DMS153 treated with DMSO at 0.1 percent for 48 hours (cell line): ENCODE data around the gene COPS2.
"Not testable (repeated sequence)": the region's sequence is repeated elsewhere in the genome, so short reads cannot be mapped to it uniquely, and the experiment has no call there.

Experiments
- DNase-seq: peaks from one replicate; lab custom pipeline; 2025; ENCODE audit not compliant: unreplicated experiment; lab: John Stamatoyannopoulos, UW

COPS2 gene

GRCh38 chr15:49110158-49110944 lies 45.0 kb downstream of the COPS2 start:
- DNase-seq, result no peak

- DNase-seq, result no peak
Measured at GRCh38 chr15:49103002-49103401, 52.4 kb downstream of the COPS2 start.

GRCh38 chr15:49101536-49101935 lies 53.9 kb downstream of the COPS2 start:
- no peak for DNase-seq

GRCh38 chr15:49096090-49096750 lies 59.2 kb downstream of the COPS2 start:
- no peak for DNase-seq

GRCh38 chr15:49094923-49095322 lies 60.5 kb downstream of the COPS2 start:
- no peak for DNase-seq

- DNase-seq, result no peak
Measured at GRCh38 chr15:49093252-49094105, 61.9 kb downstream of the COPS2 start.

GRCh38 chr15:49088996-49089395 lies 66.4 kb downstream of the COPS2 start:
- DNase-seq, result no peak

- no peak for DNase-seq
Measured at GRCh38 chr15:49085696-49086459, 69.5 kb downstream of the COPS2 start.

- no peak for DNase-seq
Measured at GRCh38 chr15:49084285-49084570, 71.2 kb downstream of the COPS2 start.

GRCh38 chr15:49083401-49084284 lies 71.8 kb downstream of the COPS2 start:
- no peak for DNase-seq

GRCh38 chr15:49082960-49083359 lies 72.4 kb downstream of the COPS2 start:
- no peak for DNase-seq

- DNase-seq, result no peak
Measured at GRCh38 chr15:49079340-49080039, 75.9 kb downstream of the COPS2 start.

GRCh38 chr15:49075881-49076280 lies 79.5 kb downstream of the COPS2 start:
- DNase-seq, result no peak

- not testable (repeated sequence) for DNase-seq
Measured at GRCh38 chr15:49074589-49075287, 80.7 kb downstream of the COPS2 start.
